AML-193 (cell line): ENCODE measurements around the gene AQP2.

Experiments used
- DNase-seq, 2 experiments: peaks; one replicate each; lab custom pipeline; 2025; lab: John Stamatoyannopoulos, UW

AQP2 gene

DNA sequence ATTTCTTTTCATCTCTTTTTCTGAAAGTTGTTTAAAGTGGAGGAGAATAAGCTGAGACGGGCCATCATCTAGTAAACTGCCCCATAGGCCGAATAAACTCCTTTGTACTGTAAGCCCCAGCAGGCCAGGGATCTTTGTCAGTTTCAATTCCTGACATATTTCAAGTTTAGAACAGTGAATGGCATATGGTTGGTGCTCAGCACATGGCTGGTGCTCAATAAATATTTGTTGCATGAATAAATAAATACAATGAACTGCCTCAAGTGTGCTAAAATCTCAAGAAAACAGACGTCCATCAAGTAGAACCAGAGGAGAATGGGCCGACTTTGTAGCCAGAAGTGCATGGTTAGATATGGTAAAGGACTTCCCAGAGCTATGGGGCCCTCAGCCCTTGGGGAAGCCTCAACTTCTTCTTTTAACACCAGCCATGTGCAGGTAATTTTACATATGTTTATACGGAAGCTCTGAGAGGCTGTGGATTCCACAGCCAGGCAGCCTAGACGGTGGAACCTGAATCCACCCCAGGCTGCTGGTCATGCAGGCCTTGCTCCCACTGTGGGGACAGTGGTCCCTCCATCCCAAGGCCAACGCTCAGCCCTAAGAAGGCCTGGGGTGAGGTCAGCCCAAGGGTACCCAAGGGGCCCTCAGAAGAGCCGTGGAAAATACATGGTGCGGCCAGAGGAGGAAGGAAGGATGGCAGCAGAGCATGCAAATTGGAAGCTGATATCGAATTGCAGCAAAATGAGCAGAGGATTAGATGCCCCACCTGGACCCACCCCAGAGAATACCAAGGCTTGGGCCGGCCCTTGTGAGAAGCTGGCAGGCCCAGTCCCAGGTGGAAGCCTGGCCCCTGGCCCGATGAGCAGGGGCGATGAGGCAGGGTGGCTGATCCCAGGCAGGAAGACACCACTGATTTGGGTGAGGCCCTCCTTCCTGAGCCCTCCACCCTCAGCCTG is 8.7 kb upstream of the AQP2 start:
- DNase-seq = no peak

DNA sequence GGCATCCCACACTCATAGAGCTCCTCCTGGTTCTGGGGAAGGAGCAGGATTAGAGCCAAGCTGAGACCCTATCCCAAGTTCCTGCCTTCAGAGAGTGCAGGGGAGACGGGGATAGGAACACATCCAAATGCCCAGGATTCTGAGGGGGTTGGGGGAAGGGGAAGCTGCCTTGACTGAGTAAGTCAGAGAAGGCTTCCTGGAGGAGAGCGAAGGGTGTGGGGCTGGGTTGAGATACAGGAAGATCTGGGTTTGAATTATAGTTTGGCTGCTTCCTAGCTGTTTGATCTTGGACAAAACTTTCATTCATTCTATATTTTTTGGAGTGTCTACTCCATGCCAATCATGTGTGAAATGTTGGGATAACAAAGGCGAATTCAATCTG is 8.0 kb upstream of the AQP2 start:
- no peak for DNase-seq

GRCh38 chr12:49942921-49943624 is 7.5 kb upstream of the AQP2 start:
- no peak for DNase-seq

DNA sequence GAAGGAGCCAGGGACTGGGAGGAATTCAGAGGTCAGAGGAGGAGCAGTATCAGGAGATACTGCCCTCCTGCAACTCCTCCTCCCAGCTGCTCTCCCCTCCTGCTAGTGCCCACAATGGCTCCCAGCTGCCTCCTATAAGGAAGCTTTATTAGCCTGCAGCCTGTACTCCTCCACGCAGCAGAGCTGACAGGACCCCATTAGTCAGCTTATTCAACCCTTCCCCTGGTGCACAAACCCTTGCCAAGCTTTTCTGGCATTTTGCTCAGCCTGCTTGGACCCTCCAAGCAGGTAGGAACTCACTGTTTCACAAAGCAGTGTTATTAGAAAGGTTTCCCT is 6.9 kb upstream of the AQP2 start:
- no peak for DNase-seq

- DNase-seq = no peak
Observed at GRCh38 chr12:49944046-49944445, 6.5 kb upstream of the AQP2 start.

GRCh38 chr12:49944718-49945117 is 5.8 kb upstream of the AQP2 start:
- DNase-seq = no peak

DNA sequence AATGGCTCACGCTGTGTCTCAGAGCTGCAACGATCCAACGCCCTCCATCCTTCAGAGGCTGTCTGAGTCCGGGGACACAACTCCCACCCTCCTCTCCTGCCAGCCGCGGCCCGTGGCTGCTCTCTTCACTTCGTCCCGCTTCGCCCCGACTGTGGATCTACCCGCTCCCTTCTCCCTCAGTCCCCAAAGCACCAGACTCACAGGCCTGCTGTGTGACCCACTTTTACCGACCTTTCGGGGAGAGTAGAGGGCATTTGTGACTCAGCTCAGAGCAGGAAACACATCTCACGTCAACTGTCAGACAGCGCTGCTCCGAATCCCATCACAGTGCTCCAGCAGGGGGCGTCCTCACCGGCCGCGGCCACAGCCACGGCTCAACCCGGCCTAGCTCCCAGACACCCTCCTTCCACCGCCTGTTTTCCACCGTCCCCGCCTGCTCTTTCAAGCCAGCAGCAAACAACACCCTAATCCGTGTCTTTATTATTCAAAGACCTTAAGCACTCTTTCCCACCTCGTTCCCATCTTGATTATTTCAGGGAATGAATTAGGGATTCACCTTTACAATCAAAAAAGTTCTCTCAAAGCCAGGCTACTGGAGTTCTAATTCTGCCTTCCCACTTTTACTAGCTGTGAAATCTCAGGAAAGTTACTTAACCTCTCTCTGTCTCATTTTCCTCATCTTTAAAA is 5.0 kb upstream of the AQP2 start:
- DNase-seq = peak; percentile 56 to 69

- no peak for DNase-seq
Observed at GRCh38 chr12:49946086-49946485, 4.5 kb upstream of the AQP2 start.

GRCh38 chr12:49946497-49946896 is 4.0 kb upstream of the AQP2 start:
- no peak for DNase-seq

- DNase-seq = no peak
Observed at GRCh38 chr12:49947593-49948226, 2.8 kb upstream of the AQP2 start.

DNA sequence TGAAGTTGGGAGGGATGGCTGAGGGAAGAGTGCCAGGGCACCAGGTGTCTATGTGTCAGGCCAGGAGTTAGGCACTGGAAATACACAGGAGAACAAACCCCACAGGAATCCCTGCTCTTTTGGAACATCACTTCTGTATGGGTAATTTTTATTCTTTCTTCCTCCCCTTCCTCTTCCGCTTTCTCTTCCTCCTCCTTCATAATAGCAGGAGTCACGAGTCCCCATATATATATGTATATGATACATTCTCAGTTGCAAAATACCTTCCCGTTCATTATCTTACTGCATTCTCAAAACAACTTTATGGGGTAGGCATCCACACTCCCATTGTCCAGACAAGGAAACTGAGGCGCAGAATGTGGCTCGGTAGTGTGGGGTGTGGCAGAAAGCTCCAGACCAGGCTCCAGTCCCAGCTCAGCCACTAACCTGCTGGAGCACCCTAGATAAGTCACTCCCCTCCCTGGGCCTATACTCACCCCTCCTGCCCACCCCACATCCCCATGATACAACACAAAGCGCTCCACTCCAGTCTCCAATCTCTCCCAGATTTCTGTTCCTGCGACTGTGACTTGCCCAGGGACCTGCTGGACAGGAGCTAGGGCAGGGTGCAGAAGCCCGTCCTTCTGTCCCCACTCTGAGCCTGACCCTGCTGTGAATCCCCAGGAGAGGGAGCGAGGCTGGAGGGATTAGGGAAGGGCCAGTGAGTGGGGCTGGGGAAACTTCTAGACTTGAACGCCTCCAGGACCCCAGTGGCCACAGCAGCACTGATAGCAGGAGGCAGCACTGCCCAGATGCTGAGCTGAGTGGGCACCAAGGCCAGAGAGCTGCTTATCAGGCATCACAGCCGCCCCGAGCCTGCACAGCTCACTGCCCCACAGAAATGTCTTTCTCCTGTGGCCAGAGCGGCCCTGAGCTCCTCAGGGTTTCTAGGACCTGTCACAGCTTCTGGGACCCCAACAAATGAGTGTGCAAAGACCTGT is 1.4 kb upstream of the AQP2 start:
- DNase-seq = no peak

DNA sequence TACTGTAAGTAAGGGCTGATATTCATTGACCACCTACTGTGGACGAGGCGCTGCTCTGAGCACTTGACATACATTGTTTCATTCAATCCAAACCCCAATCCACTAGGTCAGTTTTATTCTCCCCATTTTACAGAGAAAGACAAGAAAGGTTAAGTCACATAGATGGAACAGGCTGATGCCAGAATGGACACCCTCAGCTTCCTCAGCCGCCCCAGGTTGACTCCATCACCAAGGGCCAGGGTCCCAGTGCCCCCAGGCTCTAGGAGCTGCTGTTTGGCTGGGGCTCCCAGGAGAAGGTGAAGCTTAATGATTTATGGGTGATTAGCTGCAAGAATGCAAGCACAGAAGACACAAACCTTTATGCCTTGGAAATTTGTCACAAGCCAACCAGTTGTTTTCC is 671 bp upstream of the AQP2 start:
- DNase-seq = no peak

- DNase-seq = no peak
Observed at GRCh38 chr12:49951411-49952240, 1.1 kb downstream of the AQP2 start.

GRCh38 chr12:49952391-49953055 is 2.0 kb downstream of the AQP2 start:
- no peak for DNase-seq

- DNase-seq = no peak
Observed at GRCh38 chr12:49953151-49953550, 2.6 kb downstream of the AQP2 start.

DNA sequence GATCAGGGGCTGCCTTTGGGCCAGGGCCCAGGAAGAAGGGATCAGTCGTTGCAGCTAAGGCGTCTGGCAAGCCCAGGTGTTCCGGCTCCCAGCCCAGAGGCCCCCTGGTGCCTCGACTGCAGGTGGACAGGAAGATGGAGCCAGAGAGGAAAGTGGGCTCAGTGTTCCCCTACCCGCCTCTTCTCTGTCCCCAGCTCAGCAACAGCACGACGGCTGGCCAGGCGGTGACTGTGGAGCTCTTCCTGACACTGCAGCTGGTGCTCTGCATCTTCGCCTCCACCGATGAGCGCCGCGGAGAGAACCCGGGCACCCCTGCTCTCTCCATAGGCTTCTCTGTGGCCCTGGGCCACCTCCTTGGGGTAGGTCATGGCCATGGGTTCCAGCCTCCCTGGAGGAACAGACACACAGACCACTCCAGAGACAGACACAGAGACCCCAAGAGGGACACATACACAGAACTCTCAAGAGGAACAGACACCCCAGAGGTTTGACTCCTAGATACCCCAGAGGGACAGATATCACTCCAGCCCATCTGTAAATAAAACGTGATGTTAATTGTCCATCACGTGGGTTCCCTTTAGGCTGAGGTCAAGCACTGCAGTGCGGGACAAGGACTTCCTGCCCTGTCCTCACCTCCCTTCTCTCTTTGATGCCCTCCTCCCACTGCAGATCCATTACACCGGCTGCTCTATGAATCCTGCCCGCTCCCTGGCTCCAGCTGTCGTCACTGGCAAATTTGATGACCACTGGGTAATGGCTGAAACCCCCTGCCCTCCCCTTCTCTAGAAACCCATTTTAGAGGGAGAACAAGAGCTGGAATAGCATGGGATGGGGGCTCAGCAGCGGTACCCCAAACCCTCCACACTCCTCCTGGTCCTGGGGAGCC is 3.7 kb downstream of the AQP2 start:
- DNase-seq = no peak

GRCh38 chr12:49954863-49955830 is 4.6 kb downstream of the AQP2 start:
- no peak for DNase-seq
